ENCODE data around the gene C1QTNF8.

- TF ChIP-seq CTCF (IDR thresholded peaks at IDR 0.05; ENCODE audit: borderline replicate concordance, extremely low read depth, low read length, poor library complexity, severe bottlenecking) (no peak), EZH2 (IDR thresholded peaks at IDR 0.05; ENCODE audit: borderline replicate concordance, low read depth, low read length, severe bottlenecking) (no peak)
These were observed 30.0 kb upstream of the C1QTNF8 start for GRCh38 chr16:1126044-1126443.

All from DND-41 (cell line).